Stimulated activated CD8-positive, alpha-beta memory T cell treated with anti-CD3 and anti-CD28 coated beads, Interleukin-7, amount 100 ng/mL, for 4 hours (primary cell): ENCODE results near the gene PRTG.
"Not testable (repeated sequence)": the region's sequence is repeated elsewhere in the genome, so short reads cannot be mapped to it uniquely, and the experiment has no call there.

Experiments used
- DNase-seq, 2 donors: peaks; one replicate each; pipeline ENCODE4 v3.0.0-alpha.2; 2020; ENCODE audit warnings: low read depth in 2 of 2

The PRTG gene

GRCh38 chr15:55700876-55701275 lies 42.1 kb downstream of the PRTG start:
- DNase-seq: no peak

DNA sequence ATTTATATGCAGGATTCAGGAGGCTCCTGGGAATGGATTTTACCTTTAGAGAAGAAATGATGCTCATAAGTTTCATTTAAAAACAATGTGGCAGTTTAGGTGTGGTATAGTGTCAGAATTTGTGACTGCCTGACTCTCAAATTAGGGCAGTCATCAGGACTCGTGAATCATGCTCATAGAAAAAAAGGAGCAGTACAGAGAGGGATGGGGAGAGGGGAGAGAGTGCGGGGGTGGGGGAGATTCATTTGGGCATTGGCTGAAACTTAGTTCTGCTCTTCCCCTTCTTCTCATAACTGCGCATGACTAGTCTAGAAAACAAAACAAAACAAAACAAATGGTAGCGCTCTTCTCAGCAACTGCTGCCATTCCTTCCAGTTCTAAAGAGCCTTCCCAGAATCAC lies 44.3 kb downstream of the PRTG start:
- DNase-seq: no peak

DNA sequence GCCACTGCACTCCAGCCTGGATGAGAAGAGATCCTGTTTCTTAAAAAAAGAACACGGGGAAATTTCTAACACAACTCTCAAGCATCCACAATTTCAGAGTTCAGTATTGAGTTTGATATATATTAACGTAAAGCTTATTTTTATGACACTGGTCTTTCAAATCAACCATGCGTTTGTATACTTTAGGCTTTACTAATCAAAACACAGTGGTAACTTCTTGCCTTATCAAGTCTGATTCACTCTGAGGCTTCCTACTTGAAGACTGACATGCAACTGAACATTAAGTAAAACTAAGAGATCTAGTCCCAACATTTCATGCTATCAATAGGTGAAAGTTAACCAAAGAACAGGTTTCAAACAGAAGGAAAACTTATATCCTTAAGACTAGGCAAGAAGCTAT lies 46.7 kb downstream of the PRTG start:
- DNase-seq: no peak

GRCh38 chr15:55695432-55695831 lies 47.5 kb downstream of the PRTG start:
- DNase-seq: no peak

DNA sequence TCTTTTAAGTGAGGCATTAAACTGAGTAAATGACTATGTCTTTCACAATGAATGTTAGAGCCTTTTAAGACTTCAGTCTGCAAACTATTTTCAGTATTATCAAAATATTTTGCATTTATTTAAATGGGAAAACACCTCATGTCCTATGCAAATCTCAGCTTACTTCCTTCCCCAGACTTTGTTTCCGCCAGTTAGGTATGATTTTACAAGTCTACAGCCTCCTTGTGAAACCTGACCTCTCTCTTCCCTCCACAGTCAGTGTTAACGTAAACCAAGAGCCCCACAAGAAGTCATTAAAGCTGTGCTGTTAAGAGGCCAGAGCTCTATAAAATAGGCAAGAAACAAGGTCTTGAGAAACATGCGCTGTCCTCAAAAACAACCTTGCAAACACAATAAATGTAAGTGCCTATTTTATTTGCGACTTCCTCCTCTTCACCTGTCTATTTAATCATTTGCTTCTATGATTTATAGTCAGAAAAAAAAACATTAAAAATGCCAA lies 48.3 kb downstream of the PRTG start:
- DNase-seq: no peak

DNA sequence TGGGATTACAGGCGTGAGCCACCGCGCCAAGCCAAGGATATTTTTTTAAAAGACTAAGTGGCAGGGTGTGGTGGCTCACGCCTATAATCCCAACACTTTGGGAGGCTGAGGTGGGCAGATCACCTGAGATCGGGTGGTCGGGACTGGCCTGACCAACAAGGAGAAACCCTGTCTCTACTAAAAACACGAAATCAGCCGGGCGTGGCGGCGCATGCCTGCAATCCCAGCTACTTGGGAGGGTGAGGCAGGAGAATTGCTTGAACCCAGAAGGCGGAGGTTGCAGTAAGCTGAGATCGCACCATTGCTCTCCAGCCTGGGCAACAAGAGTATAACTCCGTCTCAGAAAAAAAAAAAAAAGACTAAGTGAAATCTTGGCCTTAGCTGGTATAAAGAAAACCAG lies 49.8 kb downstream of the PRTG start:
- DNase-seq: not testable (repeated sequence)

DNA sequence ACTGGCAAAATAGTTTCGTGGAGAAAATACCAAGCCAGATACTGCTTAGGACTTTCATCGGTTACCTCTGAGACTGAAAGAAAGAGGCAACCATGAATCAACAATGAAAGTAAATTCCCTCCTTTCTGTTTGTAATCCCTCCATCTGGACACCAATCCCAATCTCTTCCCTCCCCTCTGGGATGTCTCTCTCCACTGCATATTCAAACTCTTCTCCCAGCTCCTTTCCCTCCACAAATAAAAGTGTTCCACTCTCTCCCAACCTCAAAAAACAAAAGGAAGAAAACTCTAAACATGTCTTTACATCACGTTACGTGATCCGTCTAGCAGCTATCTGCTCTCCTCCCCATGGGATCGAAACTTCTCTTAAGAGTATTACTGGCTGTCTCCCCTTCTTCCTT lies 55.2 kb downstream of the PRTG start:
- no peak for DNase-seq

DNA sequence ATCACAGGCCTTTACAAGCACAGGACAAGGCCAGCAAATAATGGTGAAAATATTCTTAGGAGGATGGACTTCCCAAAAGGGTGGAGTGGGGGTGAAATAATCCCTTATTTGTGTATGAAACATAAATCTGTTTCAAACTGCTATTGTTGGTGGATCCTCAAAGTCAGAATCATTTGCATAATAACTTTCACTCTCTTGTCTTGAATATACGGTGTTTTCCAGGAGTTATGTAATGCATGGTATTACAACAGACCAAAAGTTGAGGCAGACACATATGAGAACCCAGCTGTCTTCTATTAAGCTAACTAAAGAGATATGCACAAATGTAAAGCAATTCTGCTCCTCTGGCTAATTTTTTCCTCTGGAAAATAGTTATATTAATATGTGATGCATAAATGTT lies 57.7 kb downstream of the PRTG start:
- DNase-seq: no peak

DNA sequence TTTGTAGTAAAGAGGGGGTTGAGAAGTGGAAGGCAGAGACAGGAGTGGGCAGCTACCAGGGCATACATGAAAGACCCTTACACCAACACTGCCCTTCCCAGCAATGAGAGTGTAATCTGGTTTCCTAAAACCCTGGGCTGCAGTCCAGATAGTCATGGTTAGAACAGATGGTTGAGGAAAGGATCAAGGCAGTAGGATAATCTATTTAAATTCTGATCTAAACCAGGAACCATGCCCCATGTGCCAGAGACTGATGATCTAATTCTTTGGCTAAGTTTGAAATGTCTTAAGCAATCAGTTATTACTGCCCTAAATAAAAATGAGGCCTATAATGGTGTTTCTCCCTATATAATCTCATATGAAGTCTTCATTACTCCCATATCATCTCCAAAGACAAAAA lies 59.6 kb downstream of the PRTG start:
- DNase-seq: no peak

DNA sequence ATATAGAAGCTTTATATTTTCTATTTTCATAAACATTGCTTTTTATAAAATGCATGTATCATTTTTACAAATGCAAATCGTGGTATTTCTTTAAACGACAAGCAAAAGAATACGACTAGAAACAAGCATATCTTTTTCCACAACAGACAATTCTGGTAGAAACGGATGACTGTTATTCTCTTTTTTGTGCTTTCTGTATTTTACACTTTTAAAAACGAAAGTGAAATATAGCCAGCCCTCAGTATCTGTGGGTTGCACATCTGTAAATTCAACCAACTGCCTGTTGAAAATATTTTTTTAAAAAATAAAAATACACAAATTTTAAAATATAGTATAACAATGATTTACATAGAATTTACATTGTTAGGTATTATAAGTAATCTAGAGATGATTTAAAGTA lies 61.3 kb downstream of the PRTG start:
- no peak for DNase-seq

- DNase-seq: no peak
These were observed 66.4 kb downstream of the PRTG start for GRCh38 chr15:55676507-55676906.

DNA sequence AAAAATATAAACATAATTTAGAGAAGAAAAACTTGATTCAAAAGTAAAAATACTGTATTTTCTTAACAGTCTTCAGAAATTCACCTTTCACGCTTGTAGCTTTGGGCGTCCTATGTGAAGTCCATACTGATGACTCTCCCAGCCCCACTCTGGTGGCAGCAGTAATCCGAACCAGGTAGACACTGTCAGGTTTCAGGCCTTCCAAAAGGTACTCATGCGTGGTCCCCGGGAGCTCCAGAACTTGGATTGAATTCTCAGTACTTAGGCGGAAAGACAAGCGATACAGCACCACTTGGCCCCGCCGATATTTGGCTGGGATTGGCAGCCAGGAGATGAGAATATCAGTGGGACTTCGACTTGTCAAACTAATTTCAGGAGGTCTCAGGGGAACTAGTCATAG lies 69.7 kb downstream of the PRTG start:
- DNase-seq: no peak

DNA sequence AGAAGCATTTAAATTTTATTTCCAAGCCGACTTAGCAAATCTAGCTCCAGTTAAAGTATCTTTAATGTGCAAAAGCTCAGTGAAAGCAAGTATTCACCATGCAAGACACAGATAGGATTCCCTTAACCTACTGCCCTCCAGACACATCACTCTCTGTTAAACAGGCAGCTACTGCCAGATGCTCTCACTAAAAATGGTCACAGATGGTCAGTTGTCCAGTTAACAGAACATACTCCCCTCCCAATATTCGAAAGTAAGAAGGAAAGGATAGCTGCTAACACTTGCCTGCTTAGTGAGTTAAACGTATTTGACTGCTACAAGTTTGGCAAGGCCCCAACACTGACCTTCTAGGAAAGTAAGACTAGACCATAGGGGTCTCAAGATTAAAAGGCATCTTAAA lies 73.7 kb downstream of the PRTG start:
- no peak for DNase-seq

GRCh38 chr15:55665605-55666227 lies 77.2 kb downstream of the PRTG start:
- DNase-seq: no peak

GRCh38 chr15:55661428-55661827 lies 81.5 kb downstream of the PRTG start:
- DNase-seq: no peak

DNA sequence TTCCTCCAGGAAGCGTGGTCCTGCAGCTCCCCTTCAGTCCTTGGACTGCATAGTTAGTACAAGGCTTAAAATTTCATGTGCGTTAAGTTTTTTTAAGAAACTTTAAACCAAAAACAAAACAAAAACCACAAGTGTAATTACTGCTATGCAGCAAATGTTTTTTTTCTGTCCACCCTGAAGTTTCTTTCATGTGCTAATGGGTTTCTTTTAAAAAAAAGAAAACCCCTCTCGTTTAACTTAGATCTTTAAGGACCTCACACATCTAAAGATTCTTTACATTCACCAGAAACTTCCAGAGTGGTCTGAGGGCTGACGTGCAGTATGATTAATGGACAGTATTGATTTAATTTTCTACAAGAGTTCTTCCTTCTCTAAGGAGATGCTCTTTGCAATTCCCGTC lies 82.8 kb downstream of the PRTG start:
- DNase-seq: no peak

GRCh38 chr15:55659481-55659880 lies 83.5 kb downstream of the PRTG start:
- DNase-seq: no peak

GRCh38 chr15:55658886-55659285 lies 84.1 kb downstream of the PRTG start:
- no peak for DNase-seq

GRCh38 chr15:55654561-55655031 lies 88.4 kb downstream of the PRTG start:
- DNase-seq: no peak

GRCh38 chr15:55652909-55653495 lies 90.0 kb downstream of the PRTG start:
- DNase-seq: no peak

- no peak for DNase-seq
These were observed 90.6 kb downstream of the PRTG start for GRCh38 chr15:55652359-55652758.

DNA sequence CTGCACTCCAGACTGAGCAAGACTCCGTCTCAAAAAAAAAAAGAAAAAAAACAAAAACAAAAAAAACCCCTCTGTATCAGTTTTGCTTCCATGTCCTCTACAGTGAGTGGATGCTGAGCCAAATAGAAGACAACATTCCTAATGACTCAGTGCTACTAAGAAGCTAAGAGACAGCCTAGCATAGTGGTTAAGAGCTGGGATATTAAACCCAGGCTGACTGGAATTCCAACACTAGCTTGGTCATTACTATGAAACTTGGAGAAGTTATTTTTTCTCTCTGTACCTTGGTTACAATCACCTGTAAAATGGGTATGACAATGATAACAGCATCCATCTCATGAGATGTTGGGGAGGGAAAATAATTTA lies 93.9 kb downstream of the PRTG start:
- no peak for DNase-seq

GRCh38 chr15:55638764-55639163 lies 104.2 kb downstream of the PRTG start:
- no peak for DNase-seq

DNA sequence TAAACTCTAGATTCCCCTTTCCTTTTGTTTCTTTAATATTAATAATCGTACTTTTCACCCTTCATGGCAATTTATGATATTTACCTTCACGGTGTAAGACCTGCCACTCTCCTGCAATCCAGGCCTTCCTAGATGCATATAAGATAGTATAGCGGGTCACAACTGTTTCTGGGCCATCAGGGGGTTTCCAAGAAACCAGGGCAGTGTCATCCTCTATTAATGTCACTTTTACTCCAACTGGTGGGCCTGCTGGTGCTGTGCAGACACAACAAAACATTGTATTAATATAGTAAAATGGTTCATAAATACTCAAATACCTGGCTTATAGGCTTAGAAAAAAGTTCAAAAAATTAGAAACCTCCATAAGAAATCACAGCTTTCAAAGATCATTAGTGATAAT lies 105.9 kb downstream of the PRTG start:
- DNase-seq: no peak
